HEK293T (cell line): ENCODE measurements around the gene BST1.

ENCODE experiments used
- ARNT ChIP-seq: fragments of 450-650 bp; IDR thresholded peaks from 2 replicates; pipeline ENCODE4 v1.6.1; 2017; ENCODE audit warnings: mild to moderate bottlenecking
- ELF4 ChIP-seq: fragments of 450-650 bp; IDR thresholded peaks from 2 replicates; pipeline ENCODE4 v1.6.1; 2017; ENCODE audit warnings: antibody characterized with exemption
- FOXK2 ChIP-seq: fragments of 450-650 bp; IDR thresholded peaks from 2 replicates; pipeline ENCODE4 v1.6.1; 2016; ENCODE audit warnings: mild to moderate bottlenecking
- FOXM1 ChIP-seq: fragments of 450-650 bp; IDR thresholded peaks from 2 replicates; pipeline ENCODE4 v1.6.1; 2017; ENCODE audit warnings: mild to moderate bottlenecking, borderline replicate concordance
- SP1 ChIP-seq: fragments of 450-650 bp; IDR thresholded peaks from 2 replicates; pipeline ENCODE4 v1.6.1; 2017

- no peak for TF ChIP-seq FOXK2
- no peak for TF ChIP-seq SP1
- TF ChIP-seq ARNT, result no peak
- no peak for TF ChIP-seq FOXM1
- no peak for TF ChIP-seq ELF4
Observed at GRCh38 chr4:15777697-15778288, 74.9 kb downstream of the BST1 start.
